K562 (cell line): ENCODE measurements around the gene TLX2. TPM values are rescaled to one million over a fixed set of nuclear protein-coding genes. Genes with fewer than 3 reads are reported as not detected.

ENCODE experiments used
- ARID1B ChIP-seq: fragments of 450-650 bp; IDR thresholded peaks from 2 replicates; pipeline ENCODE4 v1.6.1; 2016; ENCODE audit warnings: antibody characterized with exemption, mild to moderate bottlenecking, inconsistent platforms
- BHLHE40 ChIP-seq: IDR thresholded peaks from 2 replicates; pipeline ENCODE4 v1.6.1; 2011; ENCODE audit warnings: low read length, improper control_type of control experiment
- CBX2 ChIP-seq: fragments of 200-600 bp; sonication (generic); IDR thresholded peaks from one replicate; pipeline ENCODE4 v1.6.1; 2012; ENCODE audit warnings: mild to moderate bottlenecking, low read length, inconsistent platforms; ENCODE audit not compliant: insufficient read depth, poor library complexity, severe bottlenecking
- CC2D1A ChIP-seq: fragments of 450-650 bp; IDR thresholded peaks from 2 replicates; pipeline ENCODE4 v1.6.1; 2017; ENCODE audit warnings: mild to moderate bottlenecking
- FIP1L1 ChIP-seq: fragments of 200-400 bp; formaldehyde crosslinking; IDR thresholded peaks from 2 replicates; pipeline ENCODE4 v1.6.1; 2018; ENCODE audit warnings: mild to moderate bottlenecking, low read depth, low read length; ENCODE audit not compliant: poor library complexity, severe bottlenecking
- KDM1A ChIP-seq, 2 experiments: fragments of 450-650 bp; IDR thresholded peaks; 2 replicates each; pipeline ENCODE4 v1.6.1; 2016; ENCODE audit warnings: mild to moderate bottlenecking in 2 of 2
- MEF2D ChIP-seq: conservative IDR thresholded peaks from 2 replicates; pipeline ENCODE4 v1.6.1; 2016; ENCODE audit warnings: low read depth, missing genetic modification characterization, missing compliant biosample characterization
- NR4A1 ChIP-seq, 2 experiments: fragments of 250-450 bp in 1 of 2; fragments of 450-650 bp in 1 of 2; sonication (Bioruptor Pico) in 1 of 2; IDR thresholded peaks; 2 replicates each; pipeline versions ENCODE4 v1.4.0 to v1.6.1; 2016 to 2020; ENCODE audit warnings: mild to moderate bottlenecking in 2 of 2, missing compliant biosample characterization in 1 of 2, missing genetic modification characterization in 1 of 2, moderate library complexity in 1 of 2
- OTX1 ChIP-seq: fragments of 450-650 bp; formaldehyde crosslinking; IDR thresholded peaks from 2 replicates; pipeline ENCODE4 v1.4.0; 2022; ENCODE audit warnings: mild to moderate bottlenecking
- SETDB1 ChIP-seq: IDR thresholded peaks from one replicate; pipeline ENCODE4 v1.6.1; 2012; ENCODE audit warnings: low read length, control low read depth, inconsistent platforms
- SMAD4 ChIP-seq: fragments of 250-450 bp; sonication (Bioruptor Pico); conservative IDR thresholded peaks from 2 replicates; pipeline ENCODE4 v1.8.0; 2021; ENCODE audit warnings: inconsistent platforms, mild to moderate bottlenecking, moderate library complexity
- ZNF224 ChIP-seq: sonication (generic); formaldehyde crosslinking; IDR thresholded peaks from 2 replicates; pipeline ENCODE4 v1.8.0; 2022; ENCODE audit warnings: mild to moderate bottlenecking, missing genetic modification reagents
- ZNF75A ChIP-seq: fragments of 450-650 bp; formaldehyde crosslinking; IDR thresholded peaks from 2 replicates; pipeline ENCODE4 v1.4.0; 2020; ENCODE audit warnings: mild to moderate bottlenecking
- polyA plus RNA-seq, 8 experiments: library from polyadenylated mRNA; depleted of rRNA in 4 of 8; stranded (reverse) in 5 of 8; unstranded in 3 of 8; fragments of >200 nt; fragmentation: Nextera tagmentation in 2 of 8; fragmentation: Illumina TruSeq in 1 of 8; extraction: Ambion mirVana in 2 of 8; extraction: Trizol in 1 of 8; gene quantifications; 2 replicates each; pipeline versions ENCODE4 v1.2.1 to v1.2.3, GENCODE V29; 2011 to 2014; ENCODE audit warnings: inconsistent platforms in 1 of 8, missing spikeins in 1 of 8
- total RNA-seq, 7 experiments: library from RNA; depleted of rRNA in 6 of 7; stranded (reverse); fragments of >200 nt in 6 of 7; fragmentation: Illumina TruSeq in 2 of 7; extraction: Trizol in 2 of 7; gene quantifications; 2 replicates each; pipeline versions ENCODE4 v1.2.1 to v1.2.3, GENCODE V29; 2011 to 2021; ENCODE audit warnings: low replicate concordance in 1 of 7
- TF ChIP-seq, protein P1 (sequence below): fragments of 450-650 bp; IDR thresholded peaks from 2 replicates; pipeline ENCODE4 v1.6.1; 2018; ENCODE audit not compliant: partially characterized antibody
- TF ChIP-seq, protein P2 (sequence below): fragments of 250-450 bp; sonication (Bioruptor Pico); IDR thresholded peaks from 2 replicates; pipeline ENCODE4 v1.9.0; 2021; ENCODE audit warnings: mild to moderate bottlenecking, inconsistent platforms
- TF ChIP-seq, protein P3 (sequence below): sonication (generic); formaldehyde crosslinking; IDR thresholded peaks from 2 replicates; pipeline ENCODE4 v1.8.1; 2022; ENCODE audit warnings: missing genetic modification reagents

TLX2 gene
- total and polyA plus RNA-seq, 9 of the 15 experiments (the other 6 are each of a cell fraction or from before 2014, with no cell fraction given), result not detected

DNA sequence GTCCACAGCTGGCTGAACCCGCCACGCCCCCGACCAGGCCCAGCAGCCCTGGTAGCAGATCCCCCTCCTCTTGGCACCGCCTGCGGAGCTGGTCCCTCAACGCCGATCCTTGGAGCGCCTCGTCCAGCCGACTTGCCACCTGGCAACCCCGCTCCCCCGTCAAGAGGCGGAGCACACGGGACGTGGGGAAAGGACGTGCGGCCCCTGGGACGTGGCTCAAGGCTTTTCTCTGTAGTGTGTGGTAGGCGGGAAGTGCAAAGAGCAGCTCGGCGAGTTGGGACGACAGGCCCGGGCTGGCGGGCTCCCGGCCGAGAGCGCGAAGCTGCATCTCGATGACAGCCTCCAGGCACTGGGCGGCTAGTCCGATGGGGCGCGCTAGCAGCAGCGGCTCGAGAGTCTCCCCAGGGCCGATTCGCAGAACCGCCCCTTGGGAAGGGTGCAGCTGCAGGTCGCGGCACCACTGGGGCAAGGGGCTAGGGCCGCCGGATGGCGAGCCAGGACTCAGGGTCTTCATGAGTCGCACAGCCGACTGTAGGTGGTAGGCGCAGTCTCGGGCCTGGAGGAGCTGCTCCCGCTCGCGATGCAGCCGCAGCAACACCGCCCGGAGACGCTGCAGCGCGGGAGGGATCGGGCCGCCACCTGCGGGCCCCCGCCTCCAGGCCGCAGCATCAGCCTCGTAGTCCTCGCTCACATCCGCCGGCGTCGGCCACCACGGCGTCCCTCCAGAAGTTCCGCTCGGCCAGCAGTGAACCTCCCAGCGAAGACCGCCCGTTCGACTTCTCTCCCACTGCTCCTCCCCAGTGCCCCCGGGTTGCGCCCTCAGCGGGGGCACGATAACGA lies 32.1 kb upstream of the TLX2 start (continued):
- TF ChIP-seq, protein P1, sequence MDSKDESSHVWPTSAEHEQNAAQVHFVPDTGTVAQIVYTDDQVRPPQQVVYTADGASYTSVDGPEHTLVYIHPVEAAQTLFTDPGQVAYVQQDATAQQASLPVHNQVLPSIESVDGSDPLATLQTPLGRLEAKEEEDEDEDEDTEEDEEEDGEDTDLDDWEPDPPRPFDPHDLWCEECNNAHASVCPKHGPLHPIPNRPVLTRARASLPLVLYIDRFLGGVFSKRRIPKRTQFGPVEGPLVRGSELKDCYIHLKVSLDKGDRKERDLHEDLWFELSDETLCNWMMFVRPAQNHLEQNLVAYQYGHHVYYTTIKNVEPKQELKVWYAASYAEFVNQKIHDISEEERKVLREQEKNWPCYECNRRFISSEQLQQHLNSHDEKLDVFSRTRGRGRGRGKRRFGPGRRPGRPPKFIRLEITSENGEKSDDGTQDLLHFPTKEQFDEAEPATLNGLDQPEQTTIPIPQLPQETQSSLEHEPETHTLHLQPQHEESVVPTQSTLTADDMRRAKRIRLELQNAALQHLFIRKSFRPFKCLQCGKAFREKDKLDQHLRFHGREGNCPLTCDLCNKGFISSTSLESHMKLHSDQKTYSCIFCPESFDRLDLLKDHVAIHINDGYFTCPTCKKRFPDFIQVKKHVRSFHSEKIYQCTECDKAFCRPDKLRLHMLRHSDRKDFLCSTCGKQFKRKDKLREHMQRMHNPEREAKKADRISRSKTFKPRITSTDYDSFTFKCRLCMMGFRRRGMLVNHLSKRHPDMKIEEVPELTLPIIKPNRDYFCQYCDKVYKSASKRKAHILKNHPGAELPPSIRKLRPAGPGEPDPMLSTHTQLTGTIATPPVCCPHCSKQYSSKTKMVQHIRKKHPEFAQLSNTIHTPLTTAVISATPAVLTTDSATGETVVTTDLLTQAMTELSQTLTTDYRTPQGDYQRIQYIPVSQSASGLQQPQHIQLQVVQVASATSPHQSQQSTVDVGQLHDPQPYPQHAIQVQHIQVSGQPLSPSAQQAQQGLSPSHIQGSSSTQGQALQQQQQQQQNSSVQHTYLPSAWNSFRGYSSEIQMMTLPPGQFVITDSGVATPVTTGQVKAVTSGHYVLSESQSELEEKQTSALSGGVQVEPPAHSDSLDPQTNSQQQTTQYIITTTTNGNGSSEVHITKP, result no peak
- TF ChIP-seq, protein P2, sequence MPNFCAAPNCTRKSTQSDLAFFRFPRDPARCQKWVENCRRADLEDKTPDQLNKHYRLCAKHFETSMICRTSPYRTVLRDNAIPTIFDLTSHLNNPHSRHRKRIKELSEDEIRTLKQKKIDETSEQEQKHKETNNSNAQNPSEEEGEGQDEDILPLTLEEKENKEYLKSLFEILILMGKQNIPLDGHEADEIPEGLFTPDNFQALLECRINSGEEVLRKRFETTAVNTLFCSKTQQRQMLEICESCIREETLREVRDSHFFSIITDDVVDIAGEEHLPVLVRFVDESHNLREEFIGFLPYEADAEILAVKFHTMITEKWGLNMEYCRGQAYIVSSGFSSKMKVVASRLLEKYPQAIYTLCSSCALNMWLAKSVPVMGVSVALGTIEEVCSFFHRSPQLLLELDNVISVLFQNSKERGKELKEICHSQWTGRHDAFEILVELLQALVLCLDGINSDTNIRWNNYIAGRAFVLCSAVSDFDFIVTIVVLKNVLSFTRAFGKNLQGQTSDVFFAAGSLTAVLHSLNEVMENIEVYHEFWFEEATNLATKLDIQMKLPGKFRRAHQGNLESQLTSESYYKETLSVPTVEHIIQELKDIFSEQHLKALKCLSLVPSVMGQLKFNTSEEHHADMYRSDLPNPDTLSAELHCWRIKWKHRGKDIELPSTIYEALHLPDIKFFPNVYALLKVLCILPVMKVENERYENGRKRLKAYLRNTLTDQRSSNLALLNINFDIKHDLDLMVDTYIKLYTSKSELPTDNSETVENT, result peak; percentile 33; the same call in 1 of the 2 replicates
- TF ChIP-seq NR4A1 (CRISPR knock-in tag; IDR thresholded peaks at IDR 0.05) (0 out of 2 replicates have a peak, but pooled peaks have one; percentile 40), NR4A1 (tag; IDR thresholded peaks at IDR 0.05) (no peak), ARID1B (no peak), KDM1A (IDR thresholded peaks at IDR 0.05) (no peak), ZNF224 (CRISPR knock-in tag) (peak; percentile 57; the same call in 1 of the 2 replicates), OTX1 (CRISPR knock-in tag) (no peak), CC2D1A (no peak), SMAD4 (CRISPR knock-in tag) (0 out of 2 replicates have a peak, but pooled peaks have one; percentile 13), CBX2 (no peak), MEF2D (tag) (no peak), ZNF75A (no peak), BHLHE40 (no peak), SETDB1 (no peak), FIP1L1 (no peak)
- TF ChIP-seq, protein P3, sequence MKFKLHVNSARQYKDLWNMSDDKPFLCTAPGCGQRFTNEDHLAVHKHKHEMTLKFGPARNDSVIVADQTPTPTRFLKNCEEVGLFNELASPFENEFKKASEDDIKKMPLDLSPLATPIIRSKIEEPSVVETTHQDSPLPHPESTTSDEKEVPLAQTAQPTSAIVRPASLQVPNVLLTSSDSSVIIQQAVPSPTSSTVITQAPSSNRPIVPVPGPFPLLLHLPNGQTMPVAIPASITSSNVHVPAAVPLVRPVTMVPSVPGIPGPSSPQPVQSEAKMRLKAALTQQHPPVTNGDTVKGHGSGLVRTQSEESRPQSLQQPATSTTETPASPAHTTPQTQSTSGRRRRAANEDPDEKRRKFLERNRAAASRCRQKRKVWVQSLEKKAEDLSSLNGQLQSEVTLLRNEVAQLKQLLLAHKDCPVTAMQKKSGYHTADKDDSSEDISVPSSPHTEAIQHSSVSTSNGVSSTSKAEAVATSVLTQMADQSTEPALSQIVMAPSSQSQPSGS, result 0 out of 2 replicates have a peak, but pooled peaks have one; percentile 32
